HUDEP-2 (cell line): ENCODE measurements around the gene PLEKHA6.

Experiments used
- DNase-seq, 76 experiments: peaks; one replicate each; lab custom pipeline; 2025; ENCODE audit not compliant: unreplicated experiment in 76 of 76; lab: John Stamatoyannopoulos, UW

PLEKHA6 gene

GRCh38 chr1:204198348-204199340 is 161.1 kb downstream of the PLEKHA6 start:
- DNase-seq: no peak

GRCh38 chr1:204197068-204197467 is 162.7 kb downstream of the PLEKHA6 start:
- DNase-seq: no peak

GRCh38 chr1:204196068-204196795 is 163.5 kb downstream of the PLEKHA6 start, which contains the start of gene KISS1:
TSS of gene KISS1 (minus strand) at chr1:204196491. CDS start at chr1:204192876, 3,615 bp downstream.
- no peak for DNase-seq

- no peak for DNase-seq
Measured at GRCh38 chr1:204194771-204195170, 165.0 kb downstream of the PLEKHA6 start.

GRCh38 chr1:204194080-204194479 is 165.6 kb downstream of the PLEKHA6 start:
- DNase-seq: no peak

GRCh38 chr1:204192589-204193352 is 167.0 kb downstream of the PLEKHA6 start:
- no peak for DNase-seq

- DNase-seq: no peak
Measured at GRCh38 chr1:204192046-204192445, 167.7 kb downstream of the PLEKHA6 start.

GRCh38 chr1:204191456-204191855 is 168.3 kb downstream of the PLEKHA6 start:
- no peak for DNase-seq

- DNase-seq: no peak
Measured at GRCh38 chr1:204190212-204191211, 169.2 kb downstream of the PLEKHA6 start.

- DNase-seq: no peak
Measured at GRCh38 chr1:204188959-204189639, 170.6 kb downstream of the PLEKHA6 start.

GRCh38 chr1:204186597-204186996 is 173.1 kb downstream of the PLEKHA6 start:
- no peak for DNase-seq

GRCh38 chr1:204181116-204181515 is 178.6 kb downstream of the PLEKHA6 start:
- DNase-seq: no peak

- DNase-seq: no peak
Measured at GRCh38 chr1:204180133-204180532, 179.6 kb downstream of the PLEKHA6 start.

- DNase-seq: no peak
Measured at GRCh38 chr1:204178487-204179281, 181.0 kb downstream of the PLEKHA6 start.

GRCh38 chr1:204177133-204177532 is 182.6 kb downstream of the PLEKHA6 start:
- DNase-seq: peak in 2 of 76 experiments; percentile 6 to 11

- no peak for DNase-seq
Measured at GRCh38 chr1:204176049-204176448, 183.7 kb downstream of the PLEKHA6 start.

- no peak for DNase-seq
Measured at GRCh38 chr1:204174958-204175357, 184.8 kb downstream of the PLEKHA6 start.

GRCh38 chr1:204172404-204173029 is 187.2 kb downstream of the PLEKHA6 start:
- no peak for DNase-seq
